UCSD-AML1 (cell line): ENCODE results near the gene PCDHA1.

Source experiments
- DNase-seq: peaks from one replicate; lab custom pipeline; 2025; ENCODE audit not compliant: unreplicated experiment; lab: John Stamatoyannopoulos, UW

Gene PCDHA1

DNA sequence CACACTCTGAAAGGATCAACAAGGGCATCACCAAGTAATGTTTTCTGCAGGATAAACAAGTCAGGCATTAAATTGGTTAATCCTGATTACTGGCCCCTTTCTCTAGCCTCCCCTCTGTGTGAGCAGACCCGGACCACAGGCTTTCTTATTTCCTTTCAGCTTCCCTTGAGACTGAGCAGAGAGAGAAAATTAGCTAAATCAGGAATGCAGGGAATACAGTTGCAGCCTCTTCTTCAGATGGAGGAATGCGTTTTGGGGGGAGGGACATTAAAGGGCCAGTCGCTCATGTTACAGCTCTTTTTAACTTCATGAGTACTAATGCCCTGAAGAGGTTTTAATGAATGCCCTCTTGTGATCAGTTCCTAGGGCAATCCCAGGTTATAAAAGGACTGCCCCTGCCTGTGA lies 200.2 kb downstream of the PCDHA1 start:
- no peak for DNase-seq

DNA sequence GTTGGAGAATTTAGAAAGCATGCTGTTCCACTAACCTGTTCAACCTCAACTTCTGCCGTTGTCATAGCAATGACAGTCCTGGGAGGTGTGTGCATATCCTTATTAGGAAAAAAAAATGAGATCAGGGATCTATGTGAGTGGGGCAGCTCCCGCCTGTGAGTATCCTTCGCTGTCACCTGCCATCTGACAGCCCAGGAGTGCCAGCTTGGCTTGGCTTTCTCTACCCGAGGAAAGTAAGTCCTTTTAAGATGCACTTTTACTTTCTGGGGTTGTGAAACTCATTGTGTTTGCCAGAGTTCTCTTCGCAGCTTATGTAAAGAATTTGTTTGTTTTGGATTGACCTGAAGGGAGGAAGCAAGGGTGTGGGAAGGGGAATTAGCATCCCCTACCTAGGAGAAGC lies 202.2 kb downstream of the PCDHA1 start:
- no peak for DNase-seq

- no peak for DNase-seq
These were observed 202.7 kb downstream of the PCDHA1 start for GRCh38 chr5:140988608-140989007.

GRCh38 chr5:140989254-140990020 lies 203.5 kb downstream of the PCDHA1 start:
- no peak for DNase-seq

- no peak for DNase-seq
These were observed 206.9 kb downstream of the PCDHA1 start for GRCh38 chr5:140992828-140993227.

DNA sequence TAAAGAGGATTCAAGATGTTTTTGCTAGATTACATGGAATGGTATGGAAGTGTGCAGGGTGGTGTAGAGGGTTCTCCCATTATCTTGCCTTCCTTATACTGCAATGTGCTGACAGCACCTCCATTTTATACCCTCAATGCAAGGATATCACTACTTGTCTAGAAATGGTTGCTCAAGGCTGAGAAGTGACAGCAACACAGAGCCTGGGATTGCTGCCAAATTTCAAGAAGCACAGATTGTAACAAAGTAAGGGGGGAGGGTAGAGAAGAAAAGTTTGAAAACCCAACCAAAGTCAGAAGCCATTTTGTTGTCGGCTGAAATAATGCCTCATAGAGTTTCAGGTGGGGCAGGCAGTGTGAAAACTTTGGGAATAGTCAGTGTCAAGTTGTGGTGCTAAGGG lies 210.1 kb downstream of the PCDHA1 start:
- DNase-seq, result no peak

DNA sequence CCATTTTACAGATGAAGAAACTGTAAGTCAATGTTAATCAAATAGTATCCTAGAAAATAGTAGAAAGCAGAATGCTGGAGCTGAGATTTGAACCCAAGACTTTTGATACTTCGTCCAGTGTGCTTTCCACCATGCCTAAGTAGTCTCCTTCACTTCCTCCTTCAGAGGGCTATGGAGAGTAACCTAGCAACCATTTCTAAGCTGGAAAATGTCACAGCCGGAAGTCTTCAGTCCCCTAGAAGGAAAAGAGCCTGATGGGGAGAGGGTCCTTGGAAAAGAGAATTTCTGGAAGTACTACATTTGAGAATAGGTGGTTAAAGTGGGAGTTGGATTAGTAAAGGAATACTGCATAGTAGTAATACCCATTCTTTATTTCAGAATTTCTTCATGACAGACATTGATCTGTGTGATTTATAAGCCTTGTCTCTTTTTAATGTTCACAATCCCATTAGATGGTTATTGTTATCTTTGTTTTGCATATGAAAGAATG lies 213.0 kb downstream of the PCDHA1 start:
- DNase-seq, result no peak

DNA sequence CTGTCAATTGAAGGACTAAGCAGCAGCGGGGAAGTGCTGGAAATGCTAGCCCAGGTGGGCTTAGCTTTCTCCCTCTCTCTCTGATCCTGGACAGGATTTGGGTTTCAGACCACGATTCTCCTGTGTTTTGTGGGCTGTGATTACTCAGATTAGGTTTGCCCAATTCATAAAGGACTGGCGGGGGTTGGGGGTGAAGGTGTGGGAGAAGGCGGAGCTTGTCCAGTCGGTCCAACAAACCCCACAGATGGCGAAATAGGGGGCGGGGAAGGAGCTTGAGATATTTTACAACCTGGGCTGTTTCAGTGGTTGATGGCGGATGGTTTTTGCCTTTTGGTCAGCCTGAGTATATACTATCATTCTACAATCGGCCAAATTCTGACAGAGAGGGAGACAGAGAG lies 215.5 kb downstream of the PCDHA1 start:
- no peak for DNase-seq

GRCh38 chr5:141001844-141002604 lies 216.1 kb downstream of the PCDHA1 start:
- no peak for DNase-seq

- DNase-seq, result no peak
These were observed 216.6 kb downstream of the PCDHA1 start for GRCh38 chr5:141002605-141002965.

- no peak for DNase-seq
These were observed 217.1 kb downstream of the PCDHA1 start for GRCh38 chr5:141003031-141003430.

GRCh38 chr5:141003791-141004611 lies 218.1 kb downstream of the PCDHA1 start:
- DNase-seq, result no peak

DNA sequence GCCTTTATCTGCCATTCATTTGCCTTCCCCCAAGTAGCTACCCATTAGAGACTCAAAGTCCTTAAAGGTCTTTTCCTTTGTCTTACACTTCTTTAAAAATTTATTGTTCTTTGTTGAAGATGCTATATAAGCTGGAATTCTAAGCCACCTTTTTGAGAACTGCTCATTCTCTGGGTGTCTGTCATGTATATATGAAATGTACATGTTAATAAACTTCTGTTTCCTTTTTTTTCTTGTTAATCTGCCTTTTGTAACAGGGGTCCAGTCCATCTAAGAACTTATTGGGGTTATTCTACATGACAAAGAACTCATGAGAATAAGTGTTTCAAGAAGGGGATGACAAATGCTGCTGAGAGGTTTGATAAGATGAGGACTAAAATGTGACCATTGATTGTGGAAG lies 221.9 kb downstream of the PCDHA1 start:
- DNase-seq, result no peak

GRCh38 chr5:141010047-141010793 lies 224.3 kb downstream of the PCDHA1 start:
- DNase-seq, result no peak

- no peak for DNase-seq
These were observed 232.0 kb downstream of the PCDHA1 start for GRCh38 chr5:141017943-141018342.

GRCh38 chr5:141022384-141022783 lies 236.4 kb downstream of the PCDHA1 start:
- DNase-seq, result no peak

DNA sequence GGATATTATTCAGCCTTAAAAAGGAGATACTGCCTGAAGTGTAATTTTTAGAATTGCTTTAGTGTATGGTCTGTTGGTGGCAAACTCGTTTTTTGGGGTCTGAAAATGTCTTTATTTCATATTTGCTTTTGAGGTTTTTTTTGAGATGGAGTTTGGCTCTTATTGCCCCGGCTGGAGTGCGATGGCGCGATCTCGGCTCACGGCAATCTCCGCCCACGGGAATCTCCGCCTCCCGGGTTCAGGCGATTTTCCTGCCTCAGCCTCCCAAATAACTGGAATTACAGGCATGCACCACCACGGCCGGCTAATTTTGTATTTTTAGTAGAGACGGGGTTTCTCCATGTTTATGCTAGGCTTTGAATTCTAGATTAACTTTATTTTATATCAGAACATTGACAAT lies 245.1 kb downstream of the PCDHA1 start:
- no peak for DNase-seq

DNA sequence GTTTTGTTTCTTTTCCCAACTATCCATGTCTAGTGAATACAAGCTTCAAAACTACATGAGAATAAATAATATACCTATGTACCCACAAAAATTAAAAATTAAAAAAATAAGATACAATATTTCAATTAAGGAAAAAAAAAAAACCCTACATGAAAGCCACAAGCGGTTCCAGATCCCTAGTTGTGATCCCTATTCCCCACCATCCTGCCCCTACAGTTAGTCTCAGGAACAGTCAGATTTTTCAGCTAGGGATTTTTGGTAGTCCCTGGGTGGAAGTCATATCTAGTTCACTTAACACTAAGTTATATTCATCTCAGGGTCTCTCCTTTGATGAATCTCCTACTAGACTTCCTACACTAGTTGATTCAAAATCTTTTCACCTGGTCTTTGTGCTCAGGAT lies 246.7 kb downstream of the PCDHA1 start:
- DNase-seq, result no peak

- no peak for DNase-seq
These were observed 253.1 kb downstream of the PCDHA1 start for GRCh38 chr5:141039061-141039460.

DNA sequence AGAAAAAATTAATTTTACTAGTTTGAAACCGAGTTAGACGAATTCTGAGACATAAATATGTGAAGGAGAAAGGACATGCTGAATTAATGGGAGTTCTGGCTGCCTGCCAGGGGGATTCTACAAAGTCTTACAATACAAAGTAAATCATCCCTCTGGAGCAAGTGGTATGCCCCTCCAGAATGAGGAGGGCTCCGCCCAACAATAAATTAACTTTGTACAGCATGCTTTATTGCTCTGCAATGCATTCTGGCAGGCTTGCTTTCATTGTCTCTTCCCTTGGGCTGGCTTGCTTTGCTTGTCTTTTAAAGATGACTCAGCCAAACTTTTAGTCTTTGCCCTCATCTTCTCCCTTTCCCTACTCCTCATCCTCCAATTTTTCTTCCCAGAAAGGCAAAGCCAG lies 253.6 kb downstream of the PCDHA1 start:
- no peak for DNase-seq
